Left hindlimb (tissue), 1 donor: ENCODE data around the gene BMP7.
A peak's percentile ranks its signal among the peaks of the same experiment; 100 is the strongest.

Experiments
- DNase-seq: peaks from one replicate; pipeline ENCODE4 v3.0.0-alpha.2; 2018

Gene BMP7

DNA sequence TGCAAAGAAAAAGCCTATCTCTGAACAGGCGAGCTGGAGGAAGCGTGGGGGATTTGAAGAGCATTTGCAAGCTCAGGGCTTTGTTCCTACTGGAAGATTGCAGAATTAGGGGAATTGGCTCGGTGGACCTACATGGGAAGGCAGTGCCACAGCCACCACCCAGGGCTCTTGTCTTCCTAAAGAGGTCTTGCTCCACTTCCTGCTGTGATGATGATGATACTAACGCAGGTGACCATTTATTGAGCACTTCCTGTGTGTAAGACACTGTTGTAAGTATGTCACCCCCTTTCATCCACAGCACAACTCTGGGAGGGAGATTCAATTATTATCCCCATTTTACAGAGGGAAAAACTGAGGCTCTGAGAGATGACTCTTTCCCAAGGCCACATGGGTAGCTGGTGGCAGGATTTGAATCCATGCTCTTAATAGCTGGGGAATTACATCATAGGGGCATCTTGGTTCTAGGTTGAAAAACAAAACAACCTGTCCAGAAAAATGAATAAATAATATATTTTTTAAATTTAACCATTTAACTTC is 41.2 kb downstream of the BMP7 start:
- no peak for DNase-seq

DNA sequence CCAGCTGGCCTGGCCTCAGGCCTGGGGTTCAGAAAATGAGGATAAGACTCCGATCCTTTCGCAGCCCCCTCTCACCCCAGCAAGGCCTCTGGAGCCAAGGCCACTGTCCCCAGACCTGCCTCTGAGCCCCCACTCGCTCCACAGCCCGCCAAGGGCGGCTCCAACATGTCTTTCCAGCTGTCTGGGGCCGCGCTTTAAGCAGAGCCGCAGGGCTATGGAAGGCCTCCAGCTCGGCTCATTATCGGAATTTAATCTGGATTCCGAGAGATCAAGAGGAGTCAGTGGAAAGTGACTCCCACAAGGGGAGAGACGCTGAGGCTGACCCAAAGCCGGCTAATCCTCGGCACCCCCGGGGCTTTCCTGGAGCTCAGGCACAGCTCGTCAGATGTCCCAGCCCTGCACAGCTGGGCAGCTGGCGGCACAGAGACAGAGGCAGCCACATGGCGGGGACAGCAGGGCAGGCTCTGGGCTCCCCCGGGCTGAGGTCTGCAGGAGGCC is 41.8 kb downstream of the BMP7 start:
- peak; percentile 85 for DNase-seq

DNA sequence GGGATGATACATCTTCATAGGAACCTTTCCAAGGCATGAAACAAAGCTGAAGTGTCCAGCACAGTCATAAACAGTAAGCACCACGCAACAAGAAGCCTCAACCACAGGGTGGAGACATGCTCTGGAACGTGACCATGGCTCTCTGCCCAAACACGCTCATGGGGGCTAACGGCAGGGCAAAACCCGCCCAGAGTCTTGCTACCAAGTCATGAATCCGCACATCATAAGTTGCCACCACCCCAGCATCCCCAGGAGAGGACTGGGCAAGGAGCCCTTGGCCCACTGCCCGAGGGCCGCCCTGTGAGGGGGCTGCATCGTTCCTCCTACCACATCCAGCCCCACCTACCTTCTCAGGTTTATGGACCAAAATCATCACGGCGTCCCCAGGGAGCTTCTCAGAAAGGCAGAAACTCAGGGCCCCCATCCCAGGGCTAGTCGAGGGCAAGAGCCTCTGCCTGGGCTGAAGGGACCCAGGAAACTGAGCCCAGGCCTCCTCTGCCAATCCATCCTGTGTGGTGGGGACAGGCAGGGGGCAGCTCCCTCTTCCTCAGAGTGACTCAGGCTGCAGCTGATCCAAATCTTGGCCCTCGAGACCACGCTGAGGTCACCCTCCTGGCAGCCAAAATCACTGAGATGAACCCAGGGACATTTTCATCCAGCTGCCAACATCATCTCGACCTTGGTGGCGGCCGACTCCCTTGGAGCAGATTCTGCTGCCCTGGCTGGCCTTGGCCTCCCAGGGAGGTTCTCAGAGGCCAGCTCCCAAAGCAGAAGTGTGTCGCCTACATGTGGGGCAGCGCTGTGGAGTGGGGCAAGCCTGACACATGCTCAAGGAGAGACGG is 42.6 kb downstream of the BMP7 start:
- DNase-seq: peak; percentile 78

DNA sequence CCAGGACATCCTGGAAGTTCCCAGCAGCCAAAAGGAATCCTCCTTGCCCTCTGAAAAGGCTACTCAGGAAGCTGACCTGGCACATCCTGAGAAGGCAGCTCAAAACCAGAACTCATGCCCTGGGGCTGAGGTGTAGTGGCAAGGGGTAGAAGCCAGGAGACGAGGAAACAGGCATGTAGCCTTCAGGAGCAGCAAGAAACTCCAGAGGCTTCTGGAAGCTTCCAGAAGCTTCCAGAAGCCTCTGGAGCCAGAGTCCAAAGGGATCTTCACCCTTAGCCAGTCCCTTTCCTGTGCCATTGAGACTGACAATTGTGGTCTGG is 43.9 kb downstream of the BMP7 start:
- no peak for DNase-seq

DNA sequence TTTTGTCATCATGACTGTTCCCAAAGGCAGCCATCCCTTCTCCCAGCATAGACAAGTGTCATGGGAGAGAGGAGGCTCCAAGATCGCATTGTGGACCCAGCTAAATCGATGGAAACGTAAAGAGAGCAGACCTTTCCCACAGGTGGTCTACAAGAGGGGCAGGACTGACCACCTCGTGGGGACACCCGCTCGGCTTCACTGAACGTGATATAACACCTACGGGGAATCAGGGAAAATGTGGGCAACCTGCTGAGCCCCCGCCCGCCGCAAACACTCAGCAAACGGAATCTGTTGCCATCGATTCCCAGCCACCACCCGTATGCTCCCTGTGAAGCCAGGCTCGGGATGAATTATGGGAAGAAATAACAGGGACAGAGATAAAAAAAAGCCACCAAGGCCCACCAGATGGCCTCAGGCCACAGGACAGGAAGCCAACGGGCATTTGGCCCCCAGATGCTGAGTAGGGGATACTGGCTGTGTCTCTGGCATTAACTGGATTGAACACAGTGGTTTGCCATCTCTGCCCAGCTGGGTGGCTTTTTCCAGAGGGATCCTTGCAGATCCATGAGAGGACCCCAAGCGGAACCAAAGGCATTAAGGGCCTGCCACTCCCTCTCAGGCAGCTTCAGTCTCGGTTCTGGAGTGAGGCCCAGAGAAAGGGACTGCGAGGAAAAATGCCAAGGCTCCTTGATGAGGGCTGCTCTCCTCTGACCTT is 44.4 kb downstream of the BMP7 start:
- DNase-seq: no peak

DNA sequence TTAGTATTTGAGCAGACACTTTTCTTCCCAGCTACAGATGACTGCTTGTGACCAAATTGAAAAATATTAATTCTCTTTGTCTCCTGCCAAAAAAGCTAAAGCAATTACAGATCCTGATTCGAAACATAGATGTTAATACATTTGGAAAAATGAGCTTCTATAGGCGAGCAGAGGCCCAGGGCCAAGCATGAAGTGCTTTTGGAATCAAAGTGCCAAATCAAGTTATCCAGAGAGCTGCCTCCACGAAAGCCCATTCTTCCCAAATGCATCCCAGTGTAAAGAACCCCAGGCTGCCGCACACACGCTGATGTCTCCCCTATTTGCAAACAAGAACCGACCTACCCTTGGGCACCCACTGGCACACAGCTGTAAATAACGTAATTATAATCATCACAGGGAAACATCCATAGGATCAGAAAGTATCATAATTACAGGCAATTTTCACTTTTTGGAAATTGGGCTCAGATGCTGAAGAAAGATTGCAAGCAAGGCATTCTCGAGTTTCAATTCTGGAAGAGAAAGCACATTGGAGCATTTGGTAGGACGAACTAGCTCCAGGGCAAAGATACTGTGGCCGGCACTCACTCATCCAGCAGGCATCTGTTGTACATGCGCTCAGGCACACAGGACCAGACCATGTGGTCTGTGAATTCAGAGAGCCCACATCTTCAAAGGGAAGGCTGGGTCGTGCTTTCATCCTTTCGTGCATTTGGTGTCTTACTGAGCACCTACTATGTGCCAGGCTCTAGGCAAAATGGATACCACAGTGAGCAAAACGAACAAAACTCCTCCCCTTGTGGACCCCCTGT is 45.9 kb downstream of the BMP7 start:
- DNase-seq: no peak

DNA sequence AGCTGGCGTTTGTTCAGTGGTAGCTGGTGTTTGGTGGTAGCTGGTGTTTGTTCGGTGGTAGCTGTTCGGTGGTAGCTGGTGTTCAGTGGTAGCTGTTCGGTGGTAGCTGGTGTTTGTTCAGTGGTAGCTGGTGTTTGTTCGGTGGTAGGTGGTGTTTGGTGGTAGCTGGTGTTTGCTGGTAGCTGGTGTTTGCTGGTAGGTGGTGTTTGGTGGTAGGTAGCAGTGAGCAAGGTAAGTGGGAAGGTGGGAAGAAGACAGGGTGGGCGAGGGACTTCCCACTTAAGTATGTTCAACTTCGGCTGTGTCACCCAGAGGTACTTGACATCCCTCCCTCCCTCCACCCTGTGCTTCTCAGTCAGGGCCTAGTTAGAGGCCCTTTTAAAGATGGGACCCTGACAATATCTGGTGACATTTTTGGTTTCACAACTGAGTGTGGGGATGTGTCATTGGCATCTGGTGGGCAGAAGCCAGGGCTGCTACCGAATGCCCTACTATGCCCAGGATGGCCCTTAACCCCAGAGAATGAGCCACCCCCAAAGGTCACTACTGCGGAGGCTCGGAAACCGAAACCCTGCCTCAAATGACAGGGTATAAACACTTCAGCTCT is 47.3 kb downstream of the BMP7 start:
- no peak for DNase-seq

DNA sequence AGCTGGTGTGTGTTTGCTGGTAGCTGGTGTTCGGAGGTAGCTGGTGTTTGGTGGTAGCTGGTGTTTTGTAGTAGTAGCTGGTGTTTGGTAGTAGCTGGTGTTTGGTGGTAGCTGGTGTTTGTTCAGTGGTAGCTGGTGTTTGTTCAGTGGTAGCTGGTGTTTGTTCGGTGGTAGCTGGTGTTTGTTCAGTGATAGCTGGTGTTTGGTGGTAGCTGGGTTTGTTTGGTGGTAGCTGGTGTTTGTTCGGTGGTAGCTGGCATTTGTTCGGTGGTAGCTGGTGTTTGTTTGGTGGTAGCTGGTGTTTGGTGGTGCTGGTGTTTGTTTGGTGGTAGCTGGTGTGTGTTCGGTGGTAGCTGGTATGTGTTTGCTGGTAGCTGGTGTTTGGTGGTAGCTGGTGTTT is 48.0 kb downstream of the BMP7 start:
- no peak for DNase-seq

DNA sequence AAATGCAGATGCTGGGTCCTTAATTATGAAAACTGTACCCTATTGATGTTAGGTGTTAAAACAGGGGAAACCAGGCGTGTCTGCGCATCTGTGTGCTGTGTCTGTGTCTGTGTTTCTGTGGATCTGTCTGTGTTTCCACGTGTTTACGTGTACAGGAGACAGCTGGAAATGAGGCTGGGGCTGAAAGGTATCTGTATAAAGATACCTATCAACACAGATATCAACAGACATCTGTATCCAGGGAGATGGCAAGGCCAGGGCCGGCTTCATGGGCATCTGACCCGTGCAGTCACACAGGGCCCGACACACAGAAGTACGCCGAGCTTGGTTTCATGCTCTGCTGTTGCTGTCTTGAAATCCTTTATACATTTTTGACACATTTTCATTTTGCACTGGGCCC is 48.6 kb downstream of the BMP7 start:
- DNase-seq: no peak

DNA sequence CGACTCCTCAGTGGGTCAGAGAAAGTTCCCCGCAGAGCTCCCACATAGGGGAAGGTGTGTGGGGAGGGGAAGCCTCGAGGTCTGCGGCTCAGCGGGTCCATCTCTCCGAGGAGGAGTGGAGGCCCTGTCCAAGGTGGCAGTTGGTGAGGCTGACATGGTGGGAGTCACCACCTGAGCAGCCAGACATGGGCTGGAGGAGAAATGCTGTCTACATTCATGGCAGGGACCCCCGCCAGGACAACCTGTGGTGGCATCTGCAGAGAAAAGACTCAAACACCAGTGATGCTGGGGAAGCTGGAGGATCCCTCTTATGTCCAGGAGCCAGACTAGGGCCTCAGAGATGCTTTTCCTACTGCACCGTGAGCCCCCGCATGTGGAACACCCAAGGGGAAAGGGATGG is 49.8 kb downstream of the BMP7 start:
- no peak for DNase-seq

DNA sequence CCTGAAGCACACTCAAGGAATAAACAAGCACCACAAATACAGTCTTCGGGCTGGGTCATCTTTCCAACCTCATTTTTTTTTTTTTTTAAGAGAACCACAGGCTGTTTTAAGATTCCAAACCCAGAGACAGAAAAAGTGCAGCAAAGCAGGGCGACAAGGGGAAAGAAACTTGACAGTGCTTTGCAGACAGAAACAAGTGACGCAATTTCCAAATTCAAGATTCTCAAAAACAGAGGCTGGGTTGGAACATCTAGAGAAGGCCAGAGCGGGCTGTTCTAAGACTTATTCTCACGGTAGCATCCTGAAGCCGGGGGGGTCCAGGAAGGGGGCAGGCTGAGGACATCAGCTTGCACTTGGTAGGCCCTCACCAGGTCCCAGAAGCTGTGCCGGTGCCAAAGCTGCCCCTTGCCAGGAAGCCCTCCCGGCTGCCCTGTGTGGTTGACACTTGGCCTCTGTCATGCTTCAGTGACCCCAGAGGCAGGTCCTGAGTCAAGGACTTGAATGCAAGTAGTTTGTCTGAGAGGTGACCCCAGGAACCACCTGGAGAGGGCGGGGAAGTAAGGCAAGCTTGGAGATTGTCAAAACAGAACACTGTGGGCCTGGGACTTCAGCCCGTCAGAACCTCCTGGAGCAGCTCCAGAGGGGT is 50.5 kb downstream of the BMP7 start:
- DNase-seq: no peak

DNA sequence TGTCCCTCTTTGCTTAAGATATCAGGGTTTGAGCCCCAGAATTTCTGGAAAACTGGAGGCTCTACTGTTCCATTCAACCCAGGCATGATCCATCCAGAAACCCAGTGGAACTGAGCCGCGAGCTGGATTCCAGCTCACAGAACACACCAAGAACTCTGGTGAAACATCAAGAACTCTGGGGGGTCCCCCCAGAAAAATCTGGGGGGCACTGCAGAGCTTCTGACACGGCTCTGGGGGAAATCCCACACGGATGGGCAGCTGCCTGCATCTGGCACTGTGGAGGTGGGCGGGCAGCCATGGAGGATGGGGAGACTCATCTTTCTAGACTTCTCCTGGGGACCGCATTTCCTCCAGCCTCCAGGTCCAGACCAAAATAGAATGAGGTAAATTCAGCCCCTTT is 51.0 kb downstream of the BMP7 start:
- no peak for DNase-seq

DNA sequence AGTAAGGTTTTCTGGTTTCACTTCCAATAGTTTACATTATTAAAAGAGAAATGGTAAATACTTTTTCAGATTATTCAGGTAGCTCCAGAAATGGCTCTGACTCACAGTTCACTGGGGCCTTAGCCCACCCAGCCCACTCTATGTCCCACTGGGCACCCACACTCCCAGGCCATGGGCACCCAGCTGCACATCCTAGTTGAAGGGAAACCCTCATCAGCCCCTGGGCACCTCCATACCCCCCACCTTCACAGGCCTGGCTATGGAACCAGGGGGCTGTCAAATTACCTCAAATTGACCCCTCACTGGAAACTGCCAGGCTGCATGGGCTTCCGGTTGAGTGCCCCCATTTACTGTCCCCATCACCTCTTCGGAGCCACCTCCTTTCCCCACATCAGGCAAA is 51.5 kb downstream of the BMP7 start:
- no peak for DNase-seq

DNA sequence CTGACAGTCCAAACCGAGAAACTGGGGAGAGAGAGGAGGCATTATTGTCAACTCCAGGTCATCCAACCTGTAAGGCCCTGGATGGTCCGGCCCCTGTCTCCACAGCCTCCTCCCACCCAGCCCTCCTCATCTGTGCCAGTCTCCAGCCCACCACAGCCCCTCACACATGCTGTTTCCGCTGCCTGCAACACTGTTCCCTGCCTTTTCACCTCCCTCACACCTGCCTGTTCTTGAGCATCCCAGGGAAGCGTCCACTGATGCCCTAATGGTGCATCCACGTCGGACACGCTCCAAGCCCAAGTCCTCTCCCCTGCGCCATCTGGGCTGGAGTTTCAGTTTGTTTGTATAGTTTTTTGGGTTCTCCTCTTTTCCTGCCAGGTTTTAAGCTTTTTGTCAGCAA is 52.0 kb downstream of the BMP7 start:
- no peak for DNase-seq

DNA sequence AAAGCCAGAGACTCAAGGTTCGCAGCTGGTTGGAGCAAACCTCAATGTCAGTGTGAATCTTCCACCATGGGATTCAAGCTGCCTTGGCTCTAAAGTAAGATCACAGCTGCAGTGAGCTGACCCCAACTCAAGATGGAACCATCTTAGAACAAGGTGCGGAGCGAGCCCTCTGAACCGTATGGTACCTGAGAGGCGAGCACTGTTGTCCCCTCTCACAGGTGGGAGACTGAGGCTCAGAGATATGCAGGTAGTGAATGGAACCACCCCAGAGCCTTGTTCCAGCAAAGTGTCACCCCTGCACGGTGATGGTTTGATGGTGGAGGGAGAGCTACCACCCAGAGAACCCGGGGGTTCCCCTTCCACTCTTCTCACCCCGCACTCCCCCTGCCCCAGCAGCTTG is 52.5 kb downstream of the BMP7 start:
- no peak for DNase-seq

DNA sequence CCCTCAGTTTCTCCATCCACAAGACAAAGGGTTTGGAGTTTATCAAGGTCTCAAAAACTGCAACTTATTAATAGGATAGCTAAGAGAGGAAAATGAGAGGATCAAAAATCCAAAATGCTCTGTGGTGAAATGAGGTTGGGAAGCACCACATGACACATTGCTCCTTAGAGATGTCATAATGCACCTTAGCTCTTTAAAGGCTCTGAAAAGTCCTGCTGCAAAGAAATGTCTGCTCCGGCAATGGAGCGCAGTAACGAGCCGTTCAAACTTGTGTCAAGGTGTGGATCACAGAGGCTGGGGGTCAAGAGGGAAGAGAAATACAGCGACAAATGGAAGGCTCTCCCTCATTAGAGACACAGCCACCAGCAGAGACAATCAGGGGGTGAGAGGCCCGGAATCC is 53.1 kb downstream of the BMP7 start:
- DNase-seq: no peak

DNA sequence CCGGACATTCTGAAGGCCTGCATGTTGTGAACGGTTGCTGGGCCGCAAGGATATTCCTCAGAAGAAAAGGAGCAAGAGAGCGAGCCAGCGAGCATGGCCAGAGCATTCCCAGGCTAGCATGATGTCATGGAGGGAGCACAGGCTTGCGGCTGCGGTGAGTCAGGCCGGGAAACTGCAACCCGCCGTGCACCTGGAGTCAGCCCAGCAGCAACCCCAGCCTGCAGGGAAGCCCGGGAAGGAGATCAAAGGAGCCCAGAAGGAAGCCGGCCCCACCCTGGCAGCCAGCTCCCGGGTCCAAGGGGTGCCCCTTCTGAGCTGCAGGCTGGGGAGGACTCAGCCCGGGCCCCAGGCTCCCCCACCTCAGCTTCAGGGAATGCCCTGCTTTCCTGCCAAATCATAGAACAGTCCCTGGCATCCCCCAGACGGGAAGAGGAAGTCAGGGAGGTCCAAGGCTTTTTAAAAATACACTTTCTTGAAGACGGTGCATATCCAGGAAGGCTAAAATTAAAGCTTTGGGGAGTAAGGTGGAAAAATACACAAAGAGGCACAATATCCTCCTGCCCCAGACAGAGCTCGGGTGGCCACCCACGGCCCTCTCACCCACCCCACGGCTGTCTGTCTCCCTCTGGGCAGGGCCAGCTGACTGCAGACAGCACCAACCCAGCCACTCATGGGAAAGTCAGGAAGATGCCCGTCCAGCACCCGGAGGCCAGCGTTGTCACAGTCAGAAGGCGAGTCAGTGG is 53.7 kb downstream of the BMP7 start:
- peak; percentile 92 for DNase-seq

DNA sequence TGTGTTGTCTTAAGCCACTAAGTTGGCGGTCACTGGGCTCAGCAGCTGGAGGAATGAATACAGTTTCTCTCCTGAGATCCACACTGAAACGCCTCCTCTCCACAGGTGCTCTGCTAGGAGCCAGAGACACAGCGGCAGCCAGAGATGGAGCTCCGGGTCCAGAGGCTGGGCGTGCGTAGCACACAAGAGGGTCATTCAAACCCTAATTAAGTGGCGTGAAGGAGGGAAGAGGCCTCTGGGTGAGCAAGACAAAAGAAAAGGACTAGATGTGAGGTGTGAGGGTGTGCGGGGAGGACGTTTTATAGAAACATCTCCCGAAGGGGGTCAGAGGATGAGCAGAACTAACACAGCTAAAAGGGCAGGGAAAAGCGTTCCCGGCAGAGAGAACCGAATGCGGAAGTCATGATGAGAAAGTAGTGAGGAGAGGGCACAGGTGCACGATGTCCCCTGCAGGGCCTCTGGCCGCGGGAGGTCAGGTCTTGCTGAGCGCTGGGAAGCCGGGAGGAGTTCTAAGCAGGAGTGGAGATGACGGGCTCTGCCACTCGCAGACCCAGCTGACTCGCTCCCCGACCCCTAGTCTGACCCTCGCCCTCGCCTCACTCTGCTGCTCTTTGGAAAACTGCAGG is 54.4 kb downstream of the BMP7 start:
- peak; percentile 70 for DNase-seq

DNA sequence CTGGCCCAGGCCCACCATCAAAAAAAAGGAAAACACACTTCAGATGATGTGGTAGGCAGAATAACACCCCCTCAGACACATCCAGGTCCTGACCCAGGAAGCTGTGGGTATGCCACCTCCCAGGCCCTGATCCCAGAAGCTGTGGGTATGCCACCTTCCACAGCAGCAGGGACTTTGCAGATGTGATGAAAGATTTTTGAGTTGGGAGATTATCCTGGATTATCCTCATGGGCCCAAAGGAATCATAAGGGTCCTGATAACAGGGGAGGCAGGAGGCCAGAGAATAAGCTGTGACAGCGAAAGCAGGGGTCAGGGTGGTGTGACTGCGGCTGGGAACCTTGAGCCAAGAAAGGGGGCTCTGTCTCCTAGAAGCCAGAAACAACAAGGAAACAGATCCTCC is 55.0 kb downstream of the BMP7 start:
- DNase-seq: no peak

DNA sequence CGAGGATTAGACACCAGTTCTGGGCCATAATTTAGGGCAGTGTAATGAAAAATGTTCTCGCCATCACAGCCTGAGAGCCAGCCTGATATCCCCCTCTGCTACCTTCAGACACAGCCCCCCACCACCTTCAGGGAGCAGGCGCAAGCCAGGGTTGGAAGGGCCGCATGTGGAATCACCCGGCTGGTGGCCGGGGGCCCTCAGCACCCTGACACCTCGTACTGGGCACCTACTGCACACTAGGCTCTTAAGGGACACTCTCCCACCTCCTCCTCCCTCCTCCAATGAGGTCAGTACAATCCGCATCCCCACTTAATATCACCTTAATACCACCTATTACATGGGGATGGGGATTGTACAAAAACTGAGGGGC is 55.5 kb downstream of the BMP7 start:
- no peak for DNase-seq
